ENCODE data around the gene RASA3.

DNA sequence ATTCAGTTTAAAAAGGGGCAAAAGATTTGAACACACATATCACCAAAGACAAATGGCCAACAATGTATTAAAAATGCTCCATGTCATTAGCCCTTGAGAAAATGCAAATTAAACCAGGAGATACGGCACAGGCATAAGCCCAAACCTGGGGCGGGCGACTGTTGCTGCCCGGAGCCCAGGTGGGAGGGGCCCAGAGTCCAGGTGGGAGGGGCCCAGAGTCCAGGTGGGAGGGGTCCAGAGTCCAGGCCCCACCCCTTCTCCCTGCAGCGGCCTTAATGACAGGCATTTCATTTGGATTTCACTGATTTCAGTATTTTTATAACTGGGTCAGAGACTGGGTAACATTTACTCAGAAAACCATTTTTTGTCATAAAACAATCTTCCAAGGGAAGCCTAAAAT lies 78.2 kb downstream of the RASA3 start:
- TF ChIP-seq CTCF (IDR thresholded peaks at IDR 0.05; ENCODE audit: poor library complexity, severe bottlenecking) (no peak), SMC3 (conservative IDR thresholded peaks at IDR 0.05; ENCODE audit: poor library complexity) (no peak), POLR2AphosphoS5 (IDR thresholded peaks at IDR 0.05) (no peak), TAF1 (IDR thresholded peaks at IDR 0.05; ENCODE audit: low read depth) (no peak), EP300 (conservative IDR thresholded peaks at IDR 0.05; ENCODE audit: poor library complexity, severe bottlenecking) (no peak), EZH2 (IDR thresholded peaks at IDR 0.05; ENCODE audit: borderline replicate concordance, insufficient read depth, low read length, poor library complexity, severe bottlenecking) (no peak)
- TF ChIP-seq, protein P1, sequence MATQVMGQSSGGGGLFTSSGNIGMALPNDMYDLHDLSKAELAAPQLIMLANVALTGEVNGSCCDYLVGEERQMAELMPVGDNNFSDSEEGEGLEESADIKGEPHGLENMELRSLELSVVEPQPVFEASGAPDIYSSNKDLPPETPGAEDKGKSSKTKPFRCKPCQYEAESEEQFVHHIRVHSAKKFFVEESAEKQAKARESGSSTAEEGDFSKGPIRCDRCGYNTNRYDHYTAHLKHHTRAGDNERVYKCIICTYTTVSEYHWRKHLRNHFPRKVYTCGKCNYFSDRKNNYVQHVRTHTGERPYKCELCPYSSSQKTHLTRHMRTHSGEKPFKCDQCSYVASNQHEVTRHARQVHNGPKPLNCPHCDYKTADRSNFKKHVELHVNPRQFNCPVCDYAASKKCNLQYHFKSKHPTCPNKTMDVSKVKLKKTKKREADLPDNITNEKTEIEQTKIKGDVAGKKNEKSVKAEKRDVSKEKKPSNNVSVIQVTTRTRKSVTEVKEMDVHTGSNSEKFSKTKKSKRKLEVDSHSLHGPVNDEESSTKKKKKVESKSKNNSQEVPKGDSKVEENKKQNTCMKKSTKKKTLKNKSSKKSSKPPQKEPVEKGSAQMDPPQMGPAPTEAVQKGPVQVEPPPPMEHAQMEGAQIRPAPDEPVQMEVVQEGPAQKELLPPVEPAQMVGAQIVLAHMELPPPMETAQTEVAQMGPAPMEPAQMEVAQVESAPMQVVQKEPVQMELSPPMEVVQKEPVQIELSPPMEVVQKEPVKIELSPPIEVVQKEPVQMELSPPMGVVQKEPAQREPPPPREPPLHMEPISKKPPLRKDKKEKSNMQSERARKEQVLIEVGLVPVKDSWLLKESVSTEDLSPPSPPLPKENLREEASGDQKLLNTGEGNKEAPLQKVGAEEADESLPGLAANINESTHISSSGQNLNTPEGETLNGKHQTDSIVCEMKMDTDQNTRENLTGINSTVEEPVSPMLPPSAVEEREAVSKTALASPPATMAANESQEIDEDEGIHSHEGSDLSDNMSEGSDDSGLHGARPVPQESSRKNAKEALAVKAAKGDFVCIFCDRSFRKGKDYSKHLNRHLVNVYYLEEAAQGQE (IDR thresholded peaks at IDR 0.05; ENCODE audit: borderline replicate concordance), result no peak
